HepG2 (cell line): Measurements from ENCODE around the gene MUCL3.

ENCODE experiments used
- HIC2 ChIP-seq: sonication (generic); formaldehyde crosslinking; IDR thresholded peaks from 2 replicates; pipeline ENCODE4 v1.9.0; 2022; ENCODE audit warnings: low read depth, missing genetic modification reagents
- POLR2AphosphoS5 ChIP-seq: IDR thresholded peaks from 2 replicates; pipeline ENCODE4 v1.6.1; 2012; ENCODE audit warnings: low read depth, low read length
- REST ChIP-seq, 2 experiments: IDR thresholded peaks; 2 replicates each; pipeline ENCODE4 v1.6.1; 2011 to 2012; ENCODE audit warnings: low read length in 2 of 2, borderline replicate concordance in 1 of 2, low read depth in 1 of 2, mild to moderate bottlenecking in 1 of 2, moderate library complexity in 1 of 2
- TCF7L2 ChIP-seq: IDR thresholded peaks from 2 replicates; pipeline ENCODE4 v1.6.1; 2011; ENCODE audit warnings: mild to moderate bottlenecking, low read depth, low read length, moderate library complexity
- ZNF17 ChIP-seq: sonication (generic); formaldehyde crosslinking; IDR thresholded peaks from 2 replicates; pipeline ENCODE4 v1.5.0; 2020; ENCODE audit warnings: mild to moderate bottlenecking, missing genetic modification reagents

GRCh38 chr6:30998785-30999184, 58.0 kb downstream of the MUCL3 start:
- no peak for TF ChIP-seq TCF7L2
- no peak for TF ChIP-seq POLR2AphosphoS5
- no peak for TF ChIP-seq REST (IDR thresholded peaks at IDR 0.05; ENCODE audit: borderline replicate concordance in 1 of 2, low read depth in 1 of 2, low read length in 2 of 2)
- no peak for TF ChIP-seq HIC2 (CRISPR knock-in tag)
- TF ChIP-seq ZNF17 (CRISPR knock-in tag), result no peak
